Panc1 (cell line): ENCODE measurements around the gene DEPP1.

Experiments used
- CTCF ChIP-seq: fragments of 450-650 bp; IDR thresholded peaks from 2 replicates; pipeline ENCODE4 v1.5.1; 2017; ENCODE audit warnings: mild to moderate bottlenecking
- POLR2AphosphoS5 ChIP-seq: IDR thresholded peaks from 2 replicates; pipeline ENCODE4 v1.6.1; 2012; ENCODE audit warnings: mild to moderate bottlenecking, low read depth, low read length, moderate library complexity
- TCF7L2 ChIP-seq: IDR thresholded peaks from 2 replicates; pipeline ENCODE4 v1.6.1; 2011; ENCODE audit warnings: mild to moderate bottlenecking, low read depth, low read length, inconsistent platforms

DNA sequence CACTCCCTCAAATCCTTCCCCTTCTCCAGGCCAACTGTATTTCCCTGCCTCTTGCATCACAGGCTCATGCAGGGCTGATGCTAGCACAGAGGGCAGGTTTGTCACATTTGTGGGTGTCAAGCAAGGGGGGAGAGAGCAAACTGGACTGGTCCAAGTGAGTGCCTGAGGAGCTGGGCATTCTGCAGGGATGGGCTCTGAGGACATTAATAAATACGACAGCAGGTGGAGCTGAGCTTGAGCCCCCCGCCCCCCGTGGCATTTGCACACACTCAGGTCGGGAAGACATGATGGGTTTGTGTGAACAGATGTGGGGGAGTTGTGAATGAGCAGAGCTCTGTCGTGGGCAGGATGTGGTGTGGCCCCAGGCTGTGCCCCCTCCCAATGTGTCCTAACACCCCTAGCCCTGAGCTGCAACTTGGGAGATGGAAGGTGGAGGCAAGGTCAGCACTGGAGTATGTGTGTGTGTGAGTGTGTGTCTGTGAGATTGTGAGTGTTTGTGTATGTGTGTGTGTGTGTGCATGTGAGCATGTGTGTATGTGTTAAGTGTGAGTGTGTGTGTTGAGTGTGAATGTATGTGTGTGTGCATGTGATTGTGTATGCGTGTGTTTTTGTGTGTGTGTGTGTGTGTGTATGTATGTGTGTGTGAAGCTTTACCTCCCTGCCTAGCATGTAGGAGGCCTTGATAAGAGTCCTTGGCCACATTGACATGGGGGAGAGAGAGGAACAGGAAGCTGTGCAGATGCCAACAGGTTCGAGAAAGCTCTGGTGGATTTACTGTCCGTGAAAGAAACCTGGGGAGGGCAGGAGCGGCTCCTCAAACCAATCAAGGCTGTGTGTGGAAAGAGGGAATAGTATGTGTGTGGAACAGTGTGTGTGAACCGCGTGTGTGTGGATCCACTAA, 9.9 kb downstream of the DEPP1 start:
- TF ChIP-seq CTCF, result no peak
- TF ChIP-seq POLR2AphosphoS5, result no peak
- no peak for TF ChIP-seq TCF7L2
